Islet precursor cell (in vitro differentiated cells): ENCODE data around the gene SYTL1.
A peak's percentile ranks its signal among the peaks of the same experiment; 100 is the strongest.
"Not testable (repeated sequence)": the region's sequence is repeated elsewhere in the genome, so short reads cannot be mapped to it uniquely, and the experiment has no call there.

ENCODE experiments used
- DNase-seq: peaks from one replicate; pipeline ENCODE4 v3.0.0-alpha.2; 2018

The SYTL1 gene

GRCh38 chr1:27384797-27385196, 43.0 kb downstream of the SYTL1 start:
- not testable (repeated sequence) for DNase-seq

- DNase-seq, result peak; percentile 87
Observed at GRCh38 chr1:27388337-27389005, 46.6 kb downstream of the SYTL1 start.

GRCh38 chr1:27391511-27392095, 49.8 kb downstream of the SYTL1 start:
- DNase-seq, result no peak

- peak; percentile 95 for DNase-seq
Observed at GRCh38 chr1:27392096-27392777, 50.4 kb downstream of the SYTL1 start, which contains the start of gene GPR3. GPR3 (plus strand) TSS chr1:27392622; CDS start chr1:27393799, 1,177 bp downstream.

- no peak for DNase-seq
Observed at GRCh38 chr1:27392778-27393635, 51.2 kb downstream of the SYTL1 start.

- DNase-seq, result no peak
Observed at GRCh38 chr1:27393641-27394281, 51.9 kb downstream of the SYTL1 start.

- DNase-seq, result no peak
Observed at GRCh38 chr1:27394282-27394658, 52.4 kb downstream of the SYTL1 start.

- DNase-seq, result no peak
Observed at GRCh38 chr1:27394925-27395324, 53.1 kb downstream of the SYTL1 start.

- peak; percentile 91 for DNase-seq
Observed at GRCh38 chr1:27395441-27396195, 53.8 kb downstream of the SYTL1 start.

GRCh38 chr1:27397110-27397509, 55.3 kb downstream of the SYTL1 start:
- no peak for DNase-seq

- DNase-seq, result peak; percentile 53
Observed at GRCh38 chr1:27397749-27398148, 55.9 kb downstream of the SYTL1 start.

- no peak for DNase-seq
Observed at GRCh38 chr1:27398405-27399149, 56.8 kb downstream of the SYTL1 start.

- peak; percentile 52 for DNase-seq
Observed at GRCh38 chr1:27399251-27400025, 57.6 kb downstream of the SYTL1 start.

GRCh38 chr1:27400082-27400962, 58.5 kb downstream of the SYTL1 start:
- DNase-seq, result peak; percentile 52

GRCh38 chr1:27400963-27401341, 59.1 kb downstream of the SYTL1 start:
- DNase-seq, result no peak

GRCh38 chr1:27402349-27402754, 60.5 kb downstream of the SYTL1 start:
- DNase-seq, result peak; percentile 76

- DNase-seq, result peak; percentile 83
Observed at GRCh38 chr1:27403065-27403726, 61.4 kb downstream of the SYTL1 start.
